Activated naive CD8-positive, alpha-beta T cell treated with anti-CD3 and anti-CD28 coated beads, Interleukin-2, amount 10 ng/mL, durations not matched to agents 7 days and 5 days (primary cell): ENCODE results near the gene CLDN25. TPM values are rescaled to one million over a fixed set of nuclear protein-coding genes. Genes with fewer than 3 reads are reported as not detected.

Experiments
- ATAC-seq: fragments of 150-1000 bp; cut with Tn5 transposase; one replicate; pipeline ENCODE4 v1.10.0; 2021; ENCODE audit warnings: low read depth, moderate library complexity
- POLR2A ChIA-PET: fragments of 350-600 bp; sonication (Branson Sonifier 250); formaldehyde crosslinking; loops from one replicate; lab custom pipeline; 2021; ENCODE audit warnings: antibody characterized with exemption; lab: Charles Lee
- DNase-seq: peaks from one replicate; pipeline ENCODE4 v3.0.0; 2021
- H3K27ac Mint-ChIP-seq: one replicate; pipeline ENCODE4 v1.8.0; 2022; ENCODE audit warnings: mild to moderate bottlenecking, mixed read lengths
- H3K27me3 Mint-ChIP-seq: one replicate; pipeline ENCODE4 v1.8.0; 2022; ENCODE audit warnings: mild to moderate bottlenecking, moderate library complexity, mixed read lengths
- H3K36me3 Mint-ChIP-seq: one replicate; pipeline ENCODE4 v1.8.0; 2021; ENCODE audit warnings: mild to moderate bottlenecking, mixed read lengths
- H3K4me1 Mint-ChIP-seq: one replicate; pipeline ENCODE4 v1.8.0; 2021; ENCODE audit warnings: mixed read lengths
- H3K4me3 Mint-ChIP-seq: one replicate; pipeline ENCODE4 v1.8.0; 2022; ENCODE audit warnings: mild to moderate bottlenecking, moderate library complexity, mixed read lengths
- H3K9me3 Mint-ChIP-seq: one replicate; pipeline ENCODE4 v1.8.0; 2021; ENCODE audit warnings: mixed read lengths
- total RNA-seq, 2 experiments: library from RNA; stranded (reverse); gene quantifications; one replicate each; pipeline ENCODE4 v1.2.3, GENCODE V29; 2021

Gene CLDN25
- total RNA-seq, 2 experiments from 2014 or later = not detected

GRCh38 chr11:113828191-113828590 lies 48.6 kb downstream of the CLDN25 start:
- Mint-ChIP-seq H3K9me3 (peaks cover 2% of the 10 kb centered on the region), H3K27me3 (no peaks in the 10 kb centered on the region), H3K4me3 (no peak overlapping the region), H3K4me1 (no peaks in the 10 kb centered on the region), H3K36me3 (peaks cover 36% of the 10 kb centered on the region), H3K27ac (no peak overlapping the region)
- DNase-seq = no peak
- POLR2A ChIA-PET = no interaction called here
- no peak for ATAC-seq

GRCh38 chr11:113829751-113830150 lies 50.2 kb downstream of the CLDN25 start:
- ATAC-seq (no peak), DNase-seq (no peak)
- Mint-ChIP-seq H3K4me1 (no peaks in the 10 kb centered on the region), H3K9me3 (peaks cover 2% of the 10 kb centered on the region), H3K4me3 (no peak overlapping the region), H3K36me3 (peaks cover 30% of the 10 kb centered on the region), H3K27me3 (no peaks in the 10 kb centered on the region), H3K27ac (no peak overlapping the region)
- POLR2A ChIA-PET = no interaction called here

Other genes with a start within 250 kb of the CLDN25 start
- under 1 TPM; 0.43 to 1.00 TPM for gene TMPRSS5, start 73.5 kb upstream of the CLDN25 start, total RNA-seq
- gene ZW10, start 6.1 kb upstream of the CLDN25 start, total RNA-seq = 10 to 100 TPM; 14.6 to 16.3 TPM
- gene USP28, start 95.8 kb downstream of the CLDN25 start, total RNA-seq = 10 to 100 TPM; 43.0 to 44.9 TPM
- gene HTR3B, start 125.0 kb downstream of the CLDN25 start, total RNA-seq = not detected
- not detected for gene HTR3A, start 195.3 kb downstream of the CLDN25 start, total RNA-seq